ENCODE measurements around the gene STX8. TPM values are rescaled to one million over a fixed set of nuclear protein-coding genes. Genes with fewer than 3 reads are reported as not detected.

STX8 gene
- total RNA-seq, 1 donor from 2014 or later: 61.6 TPM

DNA sequence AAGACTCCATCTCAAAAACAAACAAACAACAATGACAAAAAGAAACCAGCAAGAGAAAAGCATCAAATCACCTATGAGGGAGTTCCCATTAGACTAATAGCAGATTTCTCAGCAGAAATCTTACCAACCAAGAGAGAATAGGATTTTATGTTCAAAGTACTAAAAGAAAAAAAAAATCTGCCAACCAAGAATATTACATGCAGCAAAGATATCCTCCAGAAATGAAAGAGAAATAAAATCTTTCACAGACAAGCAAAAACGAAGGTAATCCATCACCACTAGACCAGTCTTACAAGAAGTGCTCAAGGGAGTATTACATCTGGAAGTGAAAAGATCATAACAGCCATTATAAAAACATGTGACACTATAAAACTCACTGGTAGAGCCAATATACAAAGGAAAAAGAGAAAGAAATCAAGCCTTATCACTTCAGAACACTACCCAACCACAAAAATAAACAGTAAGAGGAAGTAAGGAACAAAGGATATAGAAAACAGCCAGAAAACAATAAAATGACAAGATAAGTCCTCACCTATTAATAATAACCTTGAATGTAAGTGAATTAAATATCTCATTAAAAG is 66.3 kb downstream of the STX8 start:
- Mint-ChIP-seq H3K27ac (ENCODE audit: unreplicated experiment) (no peak overlapping the region), H3K4me3 (ENCODE audit: unreplicated experiment) (no peak overlapping the region), H3K36me3 (ENCODE audit: unreplicated experiment) (peaks cover 25% of the 10 kb centered on the region), H3K27me3 (ENCODE audit: unreplicated experiment) (no peaks in the 10 kb centered on the region), H3K9me3 (ENCODE audit: unreplicated experiment) (peaks cover 22% of the 10 kb centered on the region), H3K4me1 (ENCODE audit: unreplicated experiment) (peaks cover 19% of the 10 kb centered on the region)
- DNase-seq (ENCODE audit: extremely low spot score, unreplicated experiment): no peak
- TF ChIP-seq, protein P1, sequence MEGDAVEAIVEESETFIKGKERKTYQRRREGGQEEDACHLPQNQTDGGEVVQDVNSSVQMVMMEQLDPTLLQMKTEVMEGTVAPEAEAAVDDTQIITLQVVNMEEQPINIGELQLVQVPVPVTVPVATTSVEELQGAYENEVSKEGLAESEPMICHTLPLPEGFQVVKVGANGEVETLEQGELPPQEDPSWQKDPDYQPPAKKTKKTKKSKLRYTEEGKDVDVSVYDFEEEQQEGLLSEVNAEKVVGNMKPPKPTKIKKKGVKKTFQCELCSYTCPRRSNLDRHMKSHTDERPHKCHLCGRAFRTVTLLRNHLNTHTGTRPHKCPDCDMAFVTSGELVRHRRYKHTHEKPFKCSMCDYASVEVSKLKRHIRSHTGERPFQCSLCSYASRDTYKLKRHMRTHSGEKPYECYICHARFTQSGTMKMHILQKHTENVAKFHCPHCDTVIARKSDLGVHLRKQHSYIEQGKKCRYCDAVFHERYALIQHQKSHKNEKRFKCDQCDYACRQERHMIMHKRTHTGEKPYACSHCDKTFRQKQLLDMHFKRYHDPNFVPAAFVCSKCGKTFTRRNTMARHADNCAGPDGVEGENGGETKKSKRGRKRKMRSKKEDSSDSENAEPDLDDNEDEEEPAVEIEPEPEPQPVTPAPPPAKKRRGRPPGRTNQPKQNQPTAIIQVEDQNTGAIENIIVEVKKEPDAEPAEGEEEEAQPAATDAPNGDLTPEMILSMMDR (IDR thresholded peaks at IDR 0.05): no peak

DNA sequence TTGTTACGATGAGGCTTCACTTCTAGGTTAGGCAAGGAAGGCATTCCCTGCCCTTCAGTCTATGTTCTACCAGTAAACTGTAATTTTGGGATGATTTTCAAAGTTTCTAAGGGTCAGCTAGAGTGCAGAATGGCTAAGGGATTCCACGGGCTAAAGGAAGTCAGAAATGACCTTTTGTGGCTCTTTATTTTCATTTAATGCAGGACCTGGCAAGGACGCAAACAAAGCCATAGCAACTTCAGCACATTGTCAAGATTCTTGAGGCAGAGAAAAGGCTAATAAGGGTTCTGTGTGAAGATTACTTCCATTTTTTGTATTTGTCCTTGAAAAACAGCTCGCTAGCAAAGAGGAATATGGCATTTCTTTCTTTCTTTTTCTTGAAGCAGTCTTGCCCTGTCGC is 76.6 kb downstream of the STX8 start:
- Mint-ChIP-seq H3K4me1 (ENCODE audit: unreplicated experiment) (no peaks in the 10 kb centered on the region), H3K36me3 (ENCODE audit: unreplicated experiment) (peaks cover 12% of the 10 kb centered on the region), H3K27me3 (ENCODE audit: unreplicated experiment) (no peaks in the 10 kb centered on the region), H3K9me3 (ENCODE audit: unreplicated experiment) (no peaks in the 10 kb centered on the region), H3K27ac (ENCODE audit: unreplicated experiment) (no peak overlapping the region), H3K4me3 (ENCODE audit: unreplicated experiment) (no peak overlapping the region)
- TF ChIP-seq, protein P1 (IDR thresholded peaks at IDR 0.05): no peak
- DNase-seq (ENCODE audit: extremely low spot score, unreplicated experiment): no peak

DNA sequence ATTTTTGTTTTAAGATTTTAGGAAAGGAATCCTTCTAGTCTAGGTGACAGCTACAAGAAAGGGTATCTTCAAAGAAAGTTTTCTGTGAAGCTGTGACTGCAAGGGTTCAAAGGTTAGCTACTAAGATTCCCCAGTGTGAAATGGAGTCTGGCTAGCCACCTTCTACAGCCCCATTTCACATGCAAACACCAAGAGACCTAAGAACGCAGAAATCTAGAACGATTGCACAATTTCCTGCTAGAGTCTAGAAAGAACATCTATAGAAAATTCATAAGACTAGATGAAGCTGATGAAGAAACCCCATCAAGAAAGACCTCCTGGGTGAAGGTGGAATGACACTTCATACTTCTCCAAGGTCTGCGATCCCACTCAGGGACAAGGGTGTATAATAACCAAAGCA is 77.1 kb downstream of the STX8 start:
- Mint-ChIP-seq H3K4me3 (ENCODE audit: unreplicated experiment) (no peak overlapping the region), H3K4me1 (ENCODE audit: unreplicated experiment) (peaks cover 2% of the 10 kb centered on the region), H3K27ac (ENCODE audit: unreplicated experiment) (no peak overlapping the region), H3K36me3 (ENCODE audit: unreplicated experiment) (peaks cover 12% of the 10 kb centered on the region), H3K9me3 (ENCODE audit: unreplicated experiment) (no peaks in the 10 kb centered on the region), H3K27me3 (ENCODE audit: unreplicated experiment) (no peaks in the 10 kb centered on the region)
- TF ChIP-seq, protein P1 (IDR thresholded peaks at IDR 0.05): no peak
- DNase-seq (ENCODE audit: extremely low spot score, unreplicated experiment): no peak

DNA sequence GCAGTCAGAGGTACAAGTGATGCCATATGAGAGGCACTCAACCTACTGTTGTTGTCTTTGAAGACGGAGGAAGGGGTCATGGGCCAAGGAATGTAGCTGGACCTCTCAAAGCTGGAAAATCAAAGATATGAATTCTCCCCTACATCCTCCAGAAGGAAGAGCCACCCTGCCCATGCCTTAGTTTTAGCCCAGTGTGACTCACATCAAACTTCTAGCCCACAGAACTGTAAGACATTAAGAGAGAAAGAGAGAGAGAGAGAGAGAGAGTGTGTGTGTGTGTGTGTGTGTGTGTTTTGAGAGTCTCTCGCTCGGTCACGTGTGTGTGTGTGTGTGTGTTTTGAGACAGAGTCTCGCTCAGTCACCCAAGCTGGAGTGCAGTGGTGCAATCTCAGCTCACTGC is 87.1 kb downstream of the STX8 start:
- peaks cover 16% of the 10 kb centered on the region for H3K4me1 Mint-ChIP-seq (ENCODE audit: unreplicated experiment)
- TF ChIP-seq, protein P1 (IDR thresholded peaks at IDR 0.05): no peak

DNA sequence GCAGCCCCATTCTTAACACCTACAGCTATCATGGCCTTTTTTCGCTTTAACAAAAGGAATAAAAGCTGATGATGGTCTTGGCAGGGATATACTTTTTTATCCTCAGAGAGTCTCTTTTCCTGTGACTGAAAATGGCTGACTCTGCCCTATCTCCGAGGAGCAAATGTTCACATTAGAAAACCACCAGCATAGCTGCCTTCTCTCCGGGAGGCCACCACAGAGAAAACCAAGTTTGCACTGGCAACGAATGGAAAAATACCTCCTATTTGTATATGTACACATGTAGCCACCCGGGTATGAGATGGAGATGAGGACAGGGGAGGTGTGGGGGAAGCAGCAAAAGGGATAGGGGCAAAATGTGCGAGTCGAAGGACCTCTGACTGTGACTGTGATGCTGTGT is 88.2 kb downstream of the STX8 start:
- Mint-ChIP-seq H3K4me1 (ENCODE audit: unreplicated experiment) (peaks cover 16% of the 10 kb centered on the region), H3K27me3 (ENCODE audit: unreplicated experiment) (no peaks in the 10 kb centered on the region), H3K9me3 (ENCODE audit: unreplicated experiment) (peaks cover 7% of the 10 kb centered on the region), H3K27ac (ENCODE audit: unreplicated experiment) (peak overlapping the region; percentile 70), H3K4me3 (ENCODE audit: unreplicated experiment) (no peak overlapping the region), H3K36me3 (ENCODE audit: unreplicated experiment) (peaks cover 32% of the 10 kb centered on the region)
- no peak for DNase-seq (ENCODE audit: extremely low spot score, unreplicated experiment)
- TF ChIP-seq, protein P1 (IDR thresholded peaks at IDR 0.05): no peak

More for the DNA sequence above, 87.1 kb downstream of the STX8 start:
- Mint-ChIP-seq H3K36me3 (ENCODE audit: unreplicated experiment) (peaks cover 35% of the 10 kb centered on the region), H3K27ac (ENCODE audit: unreplicated experiment) (no peak overlapping the region), H3K4me3 (ENCODE audit: unreplicated experiment) (no peak overlapping the region), H3K27me3 (ENCODE audit: unreplicated experiment) (no peaks in the 10 kb centered on the region), H3K9me3 (ENCODE audit: unreplicated experiment) (peaks cover 8% of the 10 kb centered on the region)
- DNase-seq (ENCODE audit: extremely low spot score, unreplicated experiment): no peak
